Upper lobe of left lung (tissue), 4 donors: ENCODE data around the gene TMEM89.

ENCODE experiments used
- CTCF ChIP-seq, 6 experiments: fragments of 450-650 bp in 4 of 6; fragments of 200-600 bp in 2 of 6; sonication (generic) in 2 of 6; IDR thresholded peaks; one replicate each; pipeline ENCODE4 v1.5.1; 2016 to 2019; ENCODE audit warnings: antibody characterized with exemption in 6 of 6
- EP300 ChIP-seq, 4 donors: sonication (generic); formaldehyde crosslinking; IDR thresholded peaks; one replicate each; pipeline ENCODE4 v1.5.1; 2017; ENCODE audit warnings: antibody characterized with exemption in 4 of 4, control low read depth in 2 of 4
- POLR2A ChIP-seq, 4 donors: fragments of 450-650 bp; IDR thresholded peaks; one replicate each; pipeline ENCODE4 v1.5.1; 2016 to 2017; ENCODE audit warnings: antibody characterized with exemption in 4 of 4, mild to moderate bottlenecking in 2 of 4
- POLR2AphosphoS5 ChIP-seq, 2 donors: sonication (generic); formaldehyde crosslinking; IDR thresholded peaks; one replicate each; pipeline ENCODE4 v1.5.1; 2017; ENCODE audit warnings: antibody characterized with exemption in 2 of 2

- no peak for TF ChIP-seq POLR2A (IDR thresholded peaks at IDR 0.05)
- TF ChIP-seq CTCF (IDR thresholded peaks at IDR 0.05) = no peak
- TF ChIP-seq POLR2AphosphoS5 (IDR thresholded peaks at IDR 0.05) = no peak
- TF ChIP-seq EP300 (IDR thresholded peaks at IDR 0.05) = no peak
Measured at GRCh38 chr3:48644898-48645760, 23.6 kb upstream of the TMEM89 start.
